Keratinocyte (primary cell): ENCODE data around the gene TMEM131. TPM values are rescaled to one million over a fixed set of nuclear protein-coding genes. Genes with fewer than 3 reads are reported as not detected.
"Not testable (repeated sequence)": the region's sequence is repeated elsewhere in the genome, so short reads cannot be mapped to it uniquely, and the experiment has no call there.

Source experiments
- DNase-seq: peaks from one replicate; pipeline ENCODE4 v3.0.0-alpha.2; 2011; ENCODE audit warnings: low read depth, missing footprints, low spot score
- FAIRE-seq: peaks from 2 replicates; lab custom pipeline; 2011; peaks lifted over from hg19 to GRCh38; lab: Jason Lieb, UNC
- H2AFZ ChIP-seq: 2 replicates; pipeline ENCODE4 v1.6.0; 2012; ENCODE audit warnings: low read length, control low read depth, inconsistent platforms; ENCODE audit not compliant: control insufficient read depth
- H3K27ac ChIP-seq: 2 replicates; pipeline ENCODE4 v1.5.1; 2011; ENCODE audit warnings: low read length; ENCODE audit not compliant: control insufficient read depth, insufficient read depth
- H3K27me3 ChIP-seq: 3 replicates; pipeline ENCODE4 v1.6.0; 2011; ENCODE audit warnings: low read length; ENCODE audit not compliant: control insufficient read depth, insufficient read depth; ENCODE audit errors: extremely low read depth
- H3K36me3 ChIP-seq, 2 experiments: 2 replicates in 1 of 2; 3 replicates in 1 of 2; pipeline ENCODE4 v1.5.1; 2011; ENCODE audit warnings: low read length in 2 of 2, mild to moderate bottlenecking in 1 of 2; ENCODE audit not compliant: control insufficient read depth in 2 of 2, insufficient read depth in 2 of 2; ENCODE audit errors: extremely low read depth in 1 of 2
- H3K4me1 ChIP-seq: 3 replicates; pipeline ENCODE4 v1.5.1; 2011; ENCODE audit warnings: low read length; ENCODE audit not compliant: control insufficient read depth, insufficient read depth; ENCODE audit errors: extremely low read depth
- H3K4me2 ChIP-seq: 3 replicates; pipeline ENCODE4 v1.6.0; 2011; ENCODE audit warnings: low read depth, low read length; ENCODE audit not compliant: control insufficient read depth, insufficient read depth; ENCODE audit errors: extremely low read depth
- H3K4me3 ChIP-seq, 3 experiments: fragments of 200-600 bp in 1 of 3; sonication (generic) in 1 of 3; 2 replicates in 2 of 3; 3 replicates in 1 of 3; pipeline ENCODE4 v1.5.1; 2011 to 2016; ENCODE audit warnings: low read length in 3 of 3, mild to moderate bottlenecking in 3 of 3, control low read depth in 2 of 3, inconsistent platforms in 1 of 3, low read depth in 1 of 3, mixed read lengths in 1 of 3, mixed run types in 1 of 3, moderate library complexity in 1 of 3; ENCODE audit not compliant: control insufficient read depth in 2 of 3, insufficient read depth in 2 of 3; ENCODE audit errors: extremely low read depth in 1 of 3
- H3K79me2 ChIP-seq: 2 replicates; pipeline ENCODE4 v1.6.0; 2012; ENCODE audit warnings: low read length; ENCODE audit not compliant: control insufficient read depth, insufficient read depth
- H3K9ac ChIP-seq: 3 replicates; pipeline ENCODE4 v1.6.0; 2011; ENCODE audit warnings: low read length; ENCODE audit not compliant: control insufficient read depth, insufficient read depth; ENCODE audit errors: extremely low read depth
- H3K9me1 ChIP-seq: 3 replicates; pipeline ENCODE4 v1.6.0; 2011; ENCODE audit warnings: low read length; ENCODE audit not compliant: control insufficient read depth, insufficient read depth; ENCODE audit errors: extremely low read depth
- H3K9me3 ChIP-seq: 2 replicates; pipeline ENCODE4 v1.5.1; 2012; ENCODE audit warnings: low read depth, low read length; ENCODE audit not compliant: control insufficient read depth
- H4K20me1 ChIP-seq: 3 replicates; pipeline ENCODE4 v1.6.0; 2011; ENCODE audit warnings: low read length; ENCODE audit not compliant: control insufficient read depth, insufficient read depth; ENCODE audit errors: extremely low read depth
- EZH2 ChIP-seq: IDR thresholded peaks from one replicate; pipeline ENCODE4 v1.6.1; 2012; ENCODE audit warnings: inconsistent platforms, mild to moderate bottlenecking, low read length, moderate library complexity
- dilution Hi-C: fragments of 300-500 bp; cut with MboI; formaldehyde crosslinking; loops from one replicate; pipeline ENCODE4 v1.7.0; 2020; ENCODE audit warnings: low sequenced_read_pairs; ENCODE audit not compliant: extremely low pct_ligation_motif_present
- polyA plus RNA-seq, 5 experiments: library from polyadenylated mRNA; depleted of rRNA in 3 of 5; stranded (reverse) in 3 of 5; stranded (forward) in 1 of 5; unstranded in 1 of 5; fragments of >200 nt; gene quantifications; 1 replicate in 1 of 5; 2 replicates in 3 of 5; 3 replicates in 1 of 5; pipeline versions ENCODE4 v1.2.1 to v1.2.3, GENCODE V29; 2011 to 2012; ENCODE audit warnings: missing spikeins in 2 of 5, low read depth in 1 of 5, low replicate concordance in 1 of 5
- TF ChIP-seq, protein P1 (sequence below), 3 experiments: IDR thresholded peaks in 1 of 3; conservative IDR thresholded peaks in 1 of 3; optimal IDR thresholded peaks in 1 of 3; 2 replicates in 2 of 3; 3 replicates in 1 of 3; pipeline versions ENCODE3 to v1.5.1; 2011; ENCODE audit warnings: low read length in 3 of 3, mild to moderate bottlenecking in 3 of 3, moderate library complexity in 2 of 3, control low read depth in 1 of 3, inconsistent platforms in 1 of 3; ENCODE audit not compliant: insufficient read depth in 2 of 3; ENCODE audit errors: extremely low read depth in 1 of 3

Gene TMEM131
- polyA plus RNA-seq, 1 donor (not counting 4 experiments of a cell fraction or from before 2014, with no cell fraction given) = 25.5 TPM

DNA sequence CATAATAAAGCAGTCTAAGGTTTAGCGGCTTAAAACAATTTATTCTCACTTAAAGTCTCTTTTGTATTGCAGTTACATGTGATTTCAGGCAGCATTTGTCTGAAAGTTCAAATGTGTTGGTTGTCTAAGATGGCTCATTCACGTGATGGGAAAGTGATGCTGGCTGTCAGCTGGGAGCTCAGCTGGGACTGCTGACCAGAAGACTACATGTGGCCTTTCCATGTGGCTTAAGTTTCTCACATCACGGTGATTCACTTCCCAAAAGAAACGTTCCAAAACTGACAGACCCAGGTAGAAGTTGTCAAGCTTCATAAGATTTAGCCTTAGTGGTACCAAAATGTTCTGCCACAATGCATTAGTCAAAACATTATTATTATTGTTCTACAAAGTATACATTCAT lies 76.9 kb downstream of the TMEM131 start:
- Histone ChIP-seq H3K36me3 (peaks cover 0 to 3% of the 10 kb centered on the region in 2 experiments), H3K27ac (no peak overlapping the region), H3K4me2 (no peak overlapping the region), H3K9me1 (no peaks in the 10 kb centered on the region), H3K9me3 (no peaks in the 10 kb centered on the region), H3K27me3 (no peaks in the 10 kb centered on the region), H4K20me1 (no peaks in the 10 kb centered on the region), H3K4me1 (peaks cover 8% of the 10 kb centered on the region), H2AFZ (no peak overlapping the region), H3K4me3 (no peak overlapping the region), H3K9ac (no peak overlapping the region), H3K79me2 (peaks cover 65% of the 10 kb centered on the region)
- TF ChIP-seq, protein P1, sequence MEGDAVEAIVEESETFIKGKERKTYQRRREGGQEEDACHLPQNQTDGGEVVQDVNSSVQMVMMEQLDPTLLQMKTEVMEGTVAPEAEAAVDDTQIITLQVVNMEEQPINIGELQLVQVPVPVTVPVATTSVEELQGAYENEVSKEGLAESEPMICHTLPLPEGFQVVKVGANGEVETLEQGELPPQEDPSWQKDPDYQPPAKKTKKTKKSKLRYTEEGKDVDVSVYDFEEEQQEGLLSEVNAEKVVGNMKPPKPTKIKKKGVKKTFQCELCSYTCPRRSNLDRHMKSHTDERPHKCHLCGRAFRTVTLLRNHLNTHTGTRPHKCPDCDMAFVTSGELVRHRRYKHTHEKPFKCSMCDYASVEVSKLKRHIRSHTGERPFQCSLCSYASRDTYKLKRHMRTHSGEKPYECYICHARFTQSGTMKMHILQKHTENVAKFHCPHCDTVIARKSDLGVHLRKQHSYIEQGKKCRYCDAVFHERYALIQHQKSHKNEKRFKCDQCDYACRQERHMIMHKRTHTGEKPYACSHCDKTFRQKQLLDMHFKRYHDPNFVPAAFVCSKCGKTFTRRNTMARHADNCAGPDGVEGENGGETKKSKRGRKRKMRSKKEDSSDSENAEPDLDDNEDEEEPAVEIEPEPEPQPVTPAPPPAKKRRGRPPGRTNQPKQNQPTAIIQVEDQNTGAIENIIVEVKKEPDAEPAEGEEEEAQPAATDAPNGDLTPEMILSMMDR (optimal IDR thresholded peaks at IDR 0.05 in 1 of 3, IDR thresholded peaks at IDR 0.05 in 1 of 3, conservative IDR thresholded peaks at IDR 0.05 in 1 of 3; ENCODE audit: extremely low read depth in 1 of 3, insufficient read depth in 2 of 3, low read length in 3 of 3) = no peak
- no peak for TF ChIP-seq EZH2
- dilution Hi-C loops = no loop called here
- no peak for DNase-seq
- no peak for FAIRE-seq

DNA sequence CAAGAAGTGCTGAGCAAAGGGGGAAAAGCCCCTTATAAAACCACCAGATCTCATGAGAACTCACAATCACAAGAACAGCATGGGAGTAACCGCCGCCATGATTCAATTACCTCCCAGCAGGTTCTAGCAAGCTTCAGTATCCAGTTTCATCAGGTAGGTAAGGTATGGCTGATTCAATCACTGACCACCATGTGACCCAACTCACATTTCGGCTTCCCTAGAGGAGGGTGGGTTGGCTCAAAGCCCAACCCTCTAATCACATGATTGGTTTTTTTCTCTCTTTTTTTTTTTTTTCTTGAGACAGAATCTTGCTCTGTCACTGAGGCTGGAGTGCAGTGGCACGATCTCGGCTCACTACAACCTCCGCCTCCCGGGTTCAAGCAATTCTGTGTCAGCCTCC lies 78.1 kb downstream of the TMEM131 start:
- H4K20me1 ChIP-seq, FAIRE-seq, H3K4me2 ChIP-seq, H3K27ac ChIP-seq, H3K9me3 ChIP-seq, H3K9me1 ChIP-seq, DNase-seq, H2AFZ ChIP-seq, H3K27me3 ChIP-seq, dilution Hi-C loops, H3K4me3 ChIP-seq, H3K36me3 ChIP-seq, H3K9ac ChIP-seq, H3K4me1 ChIP-seq: not testable (repeated sequence)
- peaks cover 71% of the 10 kb centered on the region for H3K79me2 ChIP-seq

DNA sequence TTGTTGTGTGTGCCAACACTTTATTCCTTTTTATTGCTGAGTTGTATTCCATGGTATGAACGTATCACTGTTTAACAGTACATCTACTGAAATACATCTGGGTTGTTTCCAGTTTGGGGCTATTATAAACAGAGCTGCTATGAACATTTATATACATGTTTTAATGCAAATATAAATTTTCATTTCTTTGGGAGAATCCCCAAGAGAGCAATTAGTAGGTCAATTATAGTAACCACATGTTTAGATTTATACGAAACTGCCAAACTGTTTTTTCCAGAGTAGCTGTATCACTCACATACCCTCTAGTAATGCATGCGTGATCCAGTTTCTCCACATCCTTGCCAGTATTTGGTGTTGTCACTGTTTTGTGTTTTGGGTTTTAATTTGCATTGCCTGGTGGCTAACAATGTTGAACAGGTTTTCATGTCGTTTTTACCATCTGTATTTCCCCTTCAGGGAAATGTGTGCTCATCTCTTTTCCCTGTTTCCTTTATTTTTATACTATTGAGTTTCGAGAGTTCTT lies 81.0 kb downstream of the TMEM131 start:
- H3K9me1 ChIP-seq = no peaks in the 10 kb centered on the region
- dilution Hi-C loops = no loop called here
- H3K4me1 ChIP-seq = peaks cover 8% of the 10 kb centered on the region
- FAIRE-seq (no peak), DNase-seq (no peak)
- TF ChIP-seq, protein P1 (optimal IDR thresholded peaks at IDR 0.05 in 1 of 3, IDR thresholded peaks at IDR 0.05 in 1 of 3, conservative IDR thresholded peaks at IDR 0.05 in 1 of 3; ENCODE audit: extremely low read depth in 1 of 3, insufficient read depth in 2 of 3, low read length in 3 of 3) = no peak
- no peak for TF ChIP-seq EZH2
- no peak overlapping the region for H3K4me3 ChIP-seq
- no peak overlapping the region for H2AFZ ChIP-seq
- no peak overlapping the region for H3K27ac ChIP-seq
- H3K79me2 ChIP-seq = peaks cover 70% of the 10 kb centered on the region
- no peak overlapping the region for H3K9ac ChIP-seq
- H3K27me3 ChIP-seq = no peaks in the 10 kb centered on the region
- H3K36me3 ChIP-seq = peaks cover 0 to 3% of the 10 kb centered on the region in 2 experiments
- no peaks in the 10 kb centered on the region for H4K20me1 ChIP-seq
- H3K4me2 ChIP-seq = no peak overlapping the region
- no peaks in the 10 kb centered on the region for H3K9me3 ChIP-seq
